ENCODE data around the gene ATP6V0D1. TPM values are rescaled to one million over a fixed set of nuclear protein-coding genes. Genes with fewer than 3 reads are reported as not detected.

ATP6V0D1 gene
- total RNA-seq: 10 to 100 TPM; 20.6 to 42.1 TPM

DNA sequence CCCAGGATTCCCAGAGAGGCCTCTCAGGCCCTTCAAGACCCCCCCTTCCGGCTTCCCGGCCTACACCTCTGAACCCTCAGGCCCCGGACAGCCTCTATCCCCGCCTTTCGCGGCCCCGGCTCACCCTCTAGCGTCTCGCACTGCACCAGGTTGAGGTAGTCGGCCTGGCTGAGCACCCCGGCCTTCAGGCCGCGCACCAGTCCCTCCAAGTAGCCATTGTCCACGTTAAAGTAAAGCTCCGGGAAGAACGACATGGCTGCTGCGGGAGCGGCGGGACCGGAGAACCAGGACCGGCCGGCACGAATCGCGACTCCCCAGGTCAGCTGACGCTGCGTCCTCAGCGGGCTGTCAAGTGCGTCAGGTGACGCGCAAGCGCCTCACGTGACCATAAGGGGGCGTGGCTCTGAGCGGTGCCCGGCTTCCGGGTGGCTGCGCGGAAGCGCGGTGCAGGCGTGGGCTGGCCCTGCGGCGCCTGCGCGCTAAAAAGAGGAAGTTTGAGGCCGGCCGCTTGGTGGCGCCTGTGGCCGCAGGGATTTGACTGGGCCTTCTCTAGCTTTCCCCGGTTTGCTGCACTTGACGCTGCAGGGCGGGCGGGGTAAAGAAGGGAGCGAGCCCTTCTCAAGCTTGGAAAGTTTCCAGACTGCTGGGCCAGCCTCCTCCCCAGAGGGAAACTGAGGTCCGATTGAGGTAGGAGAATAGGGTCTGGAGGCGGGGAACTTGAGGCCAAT is at the start of gene ATP6V0D1:
TSS of gene ATP6V0D1 (minus strand) at position 325 of the 728 bp plus-strand sequence. CDS start at position 254, 71 bp downstream.
- H3K27ac Mint-ChIP-seq: peak within 1 kb of the TSS; percentile 98
- H3K9me3 Mint-ChIP-seq: no peaks in the 10 kb centered on the region
- no peaks in the 10 kb centered on the region for H3K27me3 Mint-ChIP-seq
- H3K4me3 Mint-ChIP-seq: peak within 1 kb of the TSS; percentile 97
- peaks cover 37% of the 10 kb centered on the region for H3K36me3 Mint-ChIP-seq (ENCODE audit: low read depth)
- H3K4me1 Mint-ChIP-seq: peaks cover 12% of the 10 kb centered on the region
- peak; percentile 94 for ATAC-seq (replicated peaks)

DNA sequence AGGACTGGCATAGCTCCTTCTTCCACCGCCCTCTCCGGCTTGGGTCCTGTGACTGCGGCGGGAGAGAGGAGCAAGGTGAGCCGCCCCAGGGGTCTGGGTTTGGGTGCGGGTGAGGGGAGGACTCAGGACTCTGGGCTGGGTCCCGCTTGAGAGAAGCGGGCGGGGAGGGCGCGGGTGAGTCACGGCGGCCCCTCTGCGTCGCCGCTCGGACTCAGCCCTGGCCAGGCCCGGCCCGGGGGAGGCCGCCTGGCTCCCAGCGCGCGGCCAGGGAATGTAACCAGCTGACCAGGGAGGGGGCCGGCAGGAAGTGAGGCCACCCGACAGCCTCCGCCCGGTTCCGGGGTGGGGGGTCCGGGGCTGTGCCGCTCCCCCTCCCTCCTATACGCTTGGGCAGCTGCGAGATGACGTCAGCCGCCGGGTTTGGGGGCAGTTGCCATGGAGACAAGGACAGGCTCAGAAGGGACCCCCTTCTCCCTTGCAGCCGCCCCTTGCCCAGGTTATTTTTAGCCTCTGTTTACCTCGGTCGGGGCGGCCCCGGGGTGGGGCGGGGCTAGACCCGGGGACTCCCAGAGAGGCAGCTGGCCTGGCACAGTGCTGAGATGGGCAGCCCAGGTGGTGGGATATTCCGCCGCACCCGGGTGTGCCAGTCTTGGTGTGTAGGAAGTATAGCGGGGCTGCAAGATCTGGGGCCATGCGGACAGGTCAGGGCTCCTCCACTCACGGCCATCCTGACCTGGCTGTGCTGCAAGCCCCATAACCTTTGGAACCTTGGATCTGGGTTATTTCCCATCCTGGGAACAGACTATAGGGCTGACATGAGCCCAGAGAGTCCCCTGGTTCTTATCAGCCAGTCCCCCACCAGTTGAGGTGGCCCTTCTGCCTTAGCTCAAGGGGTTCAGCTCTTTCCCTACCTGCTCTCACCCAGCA is 49.3 kb upstream of the ATP6V0D1 start:
- Mint-ChIP-seq H3K27ac (peak overlapping the region; percentile 76), H3K27me3 (no peaks in the 10 kb centered on the region), H3K36me3 (ENCODE audit: low read depth) (no peaks in the 10 kb centered on the region), H3K4me3 (peak overlapping the region; percentile 84), H3K4me1 (peaks cover 16% of the 10 kb centered on the region), H3K9me3 (no peaks in the 10 kb centered on the region)
- ATAC-seq (replicated peaks): peak; percentile 49

DNA sequence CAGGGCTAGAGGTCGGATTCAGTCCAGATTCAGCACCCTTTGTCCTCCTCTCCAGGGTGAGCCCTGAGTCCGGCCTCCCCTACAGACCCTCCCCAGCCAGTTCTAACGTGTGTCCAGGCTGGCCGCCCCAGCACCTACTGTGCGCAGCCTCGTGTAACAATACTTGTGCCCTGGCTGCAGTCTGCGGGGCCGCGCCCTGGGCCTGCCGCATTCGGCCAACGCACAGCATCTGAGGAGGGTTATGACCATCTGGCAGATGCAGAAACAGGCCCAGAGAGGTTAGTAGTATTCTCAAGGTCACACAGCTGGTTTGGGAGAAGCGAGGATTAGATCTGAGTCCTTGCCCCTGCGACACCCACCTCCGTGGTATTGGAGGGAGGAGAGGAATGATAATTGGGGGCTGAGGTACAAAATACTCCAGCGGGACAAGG is 48.6 kb upstream of the ATP6V0D1 start:
- peak; percentile 6 for ATAC-seq (replicated peaks)
- H3K27ac Mint-ChIP-seq: peak overlapping the region; percentile 76
- H3K9me3 Mint-ChIP-seq: no peaks in the 10 kb centered on the region

DNA sequence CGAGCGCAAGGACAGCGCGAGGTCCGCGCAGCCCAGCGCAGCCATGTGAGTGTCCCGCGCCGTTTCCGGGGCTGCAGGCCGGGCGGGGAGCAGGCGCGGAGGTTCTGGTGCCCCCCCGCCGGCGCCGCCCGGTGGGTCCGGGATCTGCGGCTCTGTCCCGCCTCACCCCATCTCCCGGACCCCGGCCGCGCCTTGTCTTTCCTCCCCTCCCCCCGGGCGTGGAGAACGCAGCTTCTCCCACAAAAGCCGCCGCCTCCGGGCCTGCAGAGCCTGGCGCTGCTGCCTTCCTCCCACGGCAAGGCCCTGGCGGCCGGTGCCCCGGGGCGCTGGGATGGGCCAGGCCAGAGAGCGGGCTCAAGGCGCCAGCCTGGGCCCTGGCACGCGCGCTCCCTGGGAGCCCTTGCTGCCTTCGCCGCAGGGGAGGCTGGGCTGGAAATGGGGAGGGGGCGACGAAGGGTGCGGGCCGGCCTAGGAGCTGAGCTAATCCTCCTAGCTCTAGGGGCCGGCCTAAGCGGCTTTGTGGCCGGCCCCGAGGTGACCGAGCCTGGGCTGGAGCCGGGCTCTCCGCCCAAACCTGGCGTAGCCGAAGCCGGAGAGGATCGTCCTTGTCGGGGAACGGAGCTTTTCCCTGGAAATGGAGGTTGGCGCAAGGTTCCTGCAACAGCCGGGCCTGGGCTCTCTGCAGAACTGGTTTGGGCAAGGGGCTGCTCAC is 48.1 kb upstream of the ATP6V0D1 start:
- no peaks in the 10 kb centered on the region for H3K27me3 Mint-ChIP-seq
- ATAC-seq (replicated peaks): peak; percentile 72
- peak overlapping the region; percentile 76 for H3K27ac Mint-ChIP-seq
- no peaks in the 10 kb centered on the region for H3K9me3 Mint-ChIP-seq
- H3K4me3 Mint-ChIP-seq: peak overlapping the region; percentile 84
- peaks cover 13% of the 10 kb centered on the region for H3K4me1 Mint-ChIP-seq
- no peaks in the 10 kb centered on the region for H3K36me3 Mint-ChIP-seq (ENCODE audit: low read depth)

More for the DNA sequence above, 48.6 kb upstream of the ATP6V0D1 start:
- Mint-ChIP-seq H3K4me1 (peaks cover 13% of the 10 kb centered on the region), H3K4me3 (peak overlapping the region; percentile 84), H3K27me3 (no peaks in the 10 kb centered on the region), H3K36me3 (ENCODE audit: low read depth) (no peaks in the 10 kb centered on the region)

DNA sequence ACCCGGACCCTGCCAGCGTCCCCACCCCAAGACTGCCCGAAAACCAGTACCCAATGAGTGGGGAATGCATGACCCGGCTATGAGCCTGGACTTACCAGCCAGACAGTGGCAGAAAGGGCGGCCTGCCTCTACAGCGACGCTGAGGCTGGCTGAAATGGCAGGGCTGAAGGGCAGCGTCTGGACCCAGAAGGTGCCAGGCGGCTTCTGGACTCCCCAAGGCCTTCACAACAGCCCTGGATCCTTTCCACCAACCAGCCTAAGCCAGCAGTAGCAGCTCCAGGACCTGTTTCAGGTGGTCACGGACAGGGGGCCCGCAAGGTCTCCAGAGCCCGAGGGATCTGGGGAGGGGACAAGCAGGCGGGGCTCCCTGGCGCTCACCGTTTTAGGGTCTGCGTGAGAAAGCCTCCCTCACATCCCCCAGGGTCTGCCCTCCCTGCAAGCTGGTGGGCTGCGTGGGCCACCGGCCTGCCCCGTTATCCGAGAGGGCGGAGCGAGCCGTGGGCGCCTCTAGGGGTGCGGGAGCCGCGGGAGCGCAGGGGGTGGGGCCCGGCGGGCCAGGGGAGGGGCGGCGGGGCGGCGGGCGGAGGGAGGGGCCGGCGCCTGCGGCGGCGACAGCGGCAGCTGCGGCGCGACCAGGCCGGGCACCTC is 47.4 kb upstream of the ATP6V0D1 start, which contains the start of gene RIPOR1:
TSS of gene RIPOR1 (plus strand) at position 608 of the 648 bp plus-strand sequence. CDS start 9,618 bp downstream, outside the sequence.
- Mint-ChIP-seq H3K27me3 (no peaks in the 10 kb centered on the region), H3K9me3 (no peaks in the 10 kb centered on the region), H3K27ac (peak within 1 kb of the TSS; percentile 76), H3K36me3 (ENCODE audit: low read depth) (no peaks in the 10 kb centered on the region), H3K4me1 (peaks cover 10% of the 10 kb centered on the region), H3K4me3 (peak within 1 kb of the TSS; percentile 84)
- peak; percentile 71 for ATAC-seq (replicated peaks)

DNA sequence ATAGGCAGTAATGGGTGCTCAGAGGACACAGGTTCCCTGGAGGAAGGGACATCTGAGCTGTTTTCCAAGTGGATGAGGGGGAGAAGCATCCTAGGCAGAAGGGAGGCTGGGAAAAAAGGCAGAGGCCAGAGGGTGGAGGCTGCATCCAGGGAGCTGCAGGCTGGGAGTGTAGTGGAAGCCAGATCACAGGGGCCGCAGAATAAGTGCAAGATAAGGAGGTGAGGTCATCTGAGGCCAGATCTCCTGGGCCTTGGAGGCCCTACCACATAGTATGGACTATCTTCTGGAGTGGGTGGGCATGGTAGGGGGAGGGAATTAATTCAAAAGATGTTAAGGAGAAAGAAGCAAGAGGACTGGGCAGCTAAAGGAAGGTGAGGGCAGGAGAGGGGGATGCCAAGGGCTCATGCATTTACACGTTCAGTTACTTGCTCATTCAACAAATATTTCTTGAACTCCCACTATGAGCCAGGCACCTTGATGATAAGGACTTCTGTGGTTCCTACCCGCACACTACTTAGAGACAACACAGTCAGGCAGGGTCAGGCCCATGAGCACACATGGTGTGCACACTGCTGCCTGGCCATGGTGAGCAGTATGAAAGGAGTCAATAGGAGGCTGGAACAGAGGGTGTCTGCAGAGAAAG is 45.3 kb upstream of the ATP6V0D1 start:
- no peaks in the 10 kb centered on the region for H3K27me3 Mint-ChIP-seq
- H3K9me3 Mint-ChIP-seq: no peaks in the 10 kb centered on the region
- H3K27ac Mint-ChIP-seq: no peak overlapping the region
- H3K4me1 Mint-ChIP-seq: peaks cover 7% of the 10 kb centered on the region
- H3K4me3 Mint-ChIP-seq: peak overlapping the region; percentile 39
- no peak for ATAC-seq (replicated peaks)
- H3K36me3 Mint-ChIP-seq (ENCODE audit: low read depth): no peaks in the 10 kb centered on the region

DNA sequence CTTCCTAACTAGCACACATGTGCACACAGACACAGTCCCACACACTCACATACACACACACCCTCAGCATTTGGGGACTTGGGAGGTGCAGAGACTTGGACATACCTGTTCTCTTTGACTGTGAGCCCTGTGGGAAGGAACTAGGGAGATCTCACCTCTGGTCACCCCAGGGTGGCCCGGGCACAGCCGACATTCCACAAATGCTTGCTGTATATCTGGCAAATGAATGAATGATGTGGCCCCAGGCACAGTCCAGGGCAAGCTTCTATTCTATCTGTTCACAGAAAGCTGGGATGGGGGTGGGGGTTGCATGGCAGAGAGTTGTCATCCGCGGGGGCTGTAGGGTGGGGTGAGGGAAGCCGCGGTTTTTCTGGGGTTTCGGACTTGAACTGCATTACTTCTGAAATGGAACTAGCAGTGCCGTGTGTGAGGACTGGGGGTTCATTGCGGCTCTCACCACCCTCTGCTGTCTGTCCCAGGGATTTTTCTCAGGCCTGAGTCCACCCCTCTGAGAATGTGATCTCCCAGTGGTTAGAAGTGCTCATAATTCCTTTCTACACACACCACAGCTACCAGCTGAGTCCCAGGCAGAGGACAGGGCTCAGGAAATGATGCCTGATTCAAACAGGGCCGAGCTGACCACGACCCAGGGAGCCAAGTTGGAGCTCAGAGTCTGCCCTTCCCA is 44.4 kb upstream of the ATP6V0D1 start:
- peak overlapping the region; percentile 9 for H3K27ac Mint-ChIP-seq
- ATAC-seq (replicated peaks): no peak
- no peaks in the 10 kb centered on the region for H3K36me3 Mint-ChIP-seq (ENCODE audit: low read depth)
- peaks cover 6% of the 10 kb centered on the region for H3K4me1 Mint-ChIP-seq
- H3K9me3 Mint-ChIP-seq: no peaks in the 10 kb centered on the region
- H3K4me3 Mint-ChIP-seq: no peak overlapping the region
- H3K27me3 Mint-ChIP-seq: no peaks in the 10 kb centered on the region

DNA sequence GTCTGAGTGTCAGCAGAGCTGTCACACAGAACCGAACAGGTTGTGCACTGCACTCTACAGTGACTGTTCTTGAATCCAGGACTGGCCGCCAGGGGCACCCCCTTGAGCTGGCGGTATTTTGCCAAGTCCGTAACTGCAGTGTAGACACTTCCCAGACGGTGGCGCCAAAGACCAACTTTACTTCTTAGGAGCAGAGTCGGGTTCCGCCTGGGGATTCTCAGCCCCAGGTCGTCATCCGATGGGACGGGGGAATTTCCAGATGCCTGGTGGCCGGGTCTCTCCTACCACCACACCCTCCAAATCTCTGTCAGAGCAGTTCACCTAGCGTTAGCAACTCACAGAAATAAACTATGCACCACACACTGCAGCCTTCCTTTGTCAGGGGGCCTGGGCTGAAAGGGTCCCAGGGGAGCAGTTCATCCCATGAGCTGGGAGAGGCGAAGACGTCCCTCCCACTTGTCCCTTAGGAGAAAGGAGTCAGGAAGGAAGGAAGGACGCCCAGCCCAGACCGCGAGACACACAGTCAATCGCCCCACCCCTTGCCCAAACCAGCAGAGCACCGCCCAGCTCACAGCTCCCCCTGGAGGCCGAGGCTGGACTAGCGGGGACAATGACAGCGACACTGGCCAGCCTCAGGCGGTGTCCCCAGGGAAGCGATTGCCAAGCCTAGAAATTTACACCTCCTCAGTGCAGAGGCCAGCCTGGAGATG is 40.3 kb upstream of the ATP6V0D1 start:
- Mint-ChIP-seq H3K27me3 (no peaks in the 10 kb centered on the region), H3K27ac (peak overlapping the region; percentile 93), H3K4me1 (peaks cover 6% of the 10 kb centered on the region), H3K9me3 (no peaks in the 10 kb centered on the region), H3K4me3 (peak overlapping the region; percentile 89), H3K36me3 (ENCODE audit: low read depth) (no peaks in the 10 kb centered on the region)
- peak; percentile 92 for ATAC-seq (replicated peaks)

DNA sequence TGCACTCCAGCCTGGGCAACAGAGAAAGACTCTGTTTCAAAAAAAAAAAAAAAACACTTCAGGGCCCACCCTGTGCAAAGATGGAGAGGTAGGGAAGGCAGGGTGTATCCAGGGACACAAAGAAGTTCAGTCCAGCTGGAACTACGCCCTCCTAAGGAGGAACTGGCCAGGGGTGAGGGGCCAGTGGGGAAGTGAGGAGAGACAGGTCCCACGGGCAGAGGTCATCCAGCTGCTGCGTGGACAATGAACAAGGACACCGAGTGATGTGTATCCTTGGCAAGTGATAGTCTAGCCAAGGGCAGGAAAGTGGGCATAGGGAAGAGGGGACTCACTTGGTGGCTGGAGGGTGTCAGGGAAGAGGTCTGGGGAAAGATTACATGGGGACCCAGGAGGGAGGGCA is 38.3 kb upstream of the ATP6V0D1 start:
- Mint-ChIP-seq H3K9me3 (no peaks in the 10 kb centered on the region), H3K27ac (peak overlapping the region; percentile 73), H3K36me3 (ENCODE audit: low read depth) (no peaks in the 10 kb centered on the region), H3K4me3 (no peak overlapping the region), H3K27me3 (no peaks in the 10 kb centered on the region), H3K4me1 (peaks cover 10% of the 10 kb centered on the region)
- ATAC-seq (replicated peaks): no peak

DNA sequence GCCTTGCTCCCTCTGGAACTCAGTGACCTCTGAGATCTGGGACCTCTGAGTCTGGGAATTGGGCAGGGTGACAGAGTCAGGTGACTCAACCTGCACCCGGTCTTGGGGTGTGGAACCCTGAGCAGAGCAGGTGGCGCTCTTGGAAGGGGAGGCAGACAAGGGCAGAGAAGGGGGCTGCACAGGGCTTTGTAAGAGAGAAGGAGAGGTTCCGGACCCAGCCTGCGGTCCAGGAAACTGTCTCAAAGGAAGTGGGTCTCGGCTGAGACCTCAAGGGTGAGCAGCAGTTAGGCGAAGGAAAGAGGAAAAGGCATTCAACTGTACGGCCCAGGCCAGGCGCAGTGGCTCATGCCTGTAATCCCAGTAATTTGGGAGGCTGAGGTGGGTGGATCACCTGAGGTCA is 37.7 kb upstream of the ATP6V0D1 start:
- Mint-ChIP-seq H3K27me3 (no peaks in the 10 kb centered on the region), H3K27ac (peak overlapping the region; percentile 73), H3K4me3 (no peak overlapping the region), H3K4me1 (peaks cover 11% of the 10 kb centered on the region), H3K9me3 (no peaks in the 10 kb centered on the region), H3K36me3 (ENCODE audit: low read depth) (no peaks in the 10 kb centered on the region)
- no peak for ATAC-seq (replicated peaks)

DNA sequence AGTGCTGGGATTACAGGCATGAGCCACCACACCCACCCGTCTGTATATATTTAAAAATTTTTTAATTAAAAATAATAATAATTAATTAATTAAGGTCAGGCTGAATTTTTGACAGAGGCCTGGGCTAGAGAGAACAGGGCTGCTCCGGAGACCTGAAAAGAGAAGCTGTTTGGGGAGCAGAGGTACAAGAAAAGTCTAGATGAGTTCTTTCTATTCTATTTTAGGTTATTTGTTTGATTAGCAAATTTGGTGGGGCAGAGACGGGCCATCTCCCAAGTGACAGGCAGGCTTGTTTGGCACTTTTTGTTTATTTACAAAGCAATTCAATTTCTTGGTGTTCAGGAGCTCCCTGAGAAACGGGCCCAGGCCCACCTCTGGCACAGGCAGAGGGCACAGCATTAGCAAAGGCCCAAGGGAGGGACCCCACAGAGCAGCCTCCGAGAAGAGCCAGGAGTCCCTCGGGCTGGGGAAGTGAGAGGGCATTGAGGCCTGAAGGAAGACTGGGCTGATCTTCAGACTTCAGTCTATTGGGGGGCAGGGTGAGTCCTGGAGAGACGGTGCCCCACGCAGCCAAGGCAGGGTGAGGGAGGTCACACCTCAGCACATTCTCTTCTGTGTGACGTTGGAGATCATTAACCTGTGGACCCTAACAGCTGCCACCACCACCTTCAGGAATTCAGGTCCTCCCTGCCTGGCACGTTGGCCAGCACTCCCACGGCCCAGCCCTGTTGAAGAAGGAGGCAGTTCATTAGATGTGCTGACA is 36.9 kb upstream of the ATP6V0D1 start:
- no peak for ATAC-seq (replicated peaks)
- Mint-ChIP-seq H3K27ac (no peak overlapping the region), H3K27me3 (no peaks in the 10 kb centered on the region), H3K36me3 (ENCODE audit: low read depth) (no peaks in the 10 kb centered on the region), H3K4me3 (no peak overlapping the region), H3K9me3 (no peaks in the 10 kb centered on the region), H3K4me1 (peaks cover 11% of the 10 kb centered on the region)

DNA sequence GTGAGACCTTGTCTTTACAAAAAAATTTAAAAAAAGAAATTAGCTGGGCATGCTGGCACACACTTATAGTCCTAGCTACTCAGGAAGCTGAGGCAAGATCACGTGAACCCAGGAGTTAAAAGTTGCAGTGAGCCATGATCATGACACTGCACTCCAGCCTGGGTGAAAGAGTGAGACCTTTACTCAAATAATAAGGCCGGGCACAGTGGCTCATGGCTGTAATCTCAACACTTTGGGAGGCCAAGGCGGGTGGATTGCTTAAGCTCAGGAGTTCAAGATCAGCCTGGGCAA is 36.1 kb upstream of the ATP6V0D1 start:
- no peak for ATAC-seq (replicated peaks)
- Mint-ChIP-seq H3K4me3 (no peak overlapping the region), H3K9me3 (no peaks in the 10 kb centered on the region), H3K36me3 (ENCODE audit: low read depth) (no peaks in the 10 kb centered on the region), H3K4me1 (peaks cover 11% of the 10 kb centered on the region), H3K27ac (no peak overlapping the region), H3K27me3 (no peaks in the 10 kb centered on the region)
